SK-N-SH (cell line): ENCODE data around the gene STARD13. TPM values are rescaled to one million over a fixed set of nuclear protein-coding genes. Genes with fewer than 3 reads are reported as not detected.
A peak's percentile ranks its signal among the peaks of the same experiment; 100 is the strongest.

Source experiments
- CTCF ChIA-PET: fragments of 300-600, 350-600 bp; formaldehyde crosslinking; extraction: SDS; loops from one replicate; lab custom pipeline; 2021; lab: Yijun Ruan, JAX
- POLR2A ChIA-PET: fragments of 350-600 bp; sonication (Branson Sonifier 250); formaldehyde crosslinking; extraction: SDS; loops from one replicate; lab custom pipeline; 2020; ENCODE audit warnings: antibody characterized with exemption, inconsistent platforms; lab: Yijun Ruan, JAX
- DNase-seq: peaks from one replicate; pipeline ENCODE4 v3.0.0; 2012
- H2AFZ ChIP-seq: fragments of 200-600 bp; sonication (generic); 2 replicates; pipeline ENCODE4 v1.8.1; 2016; ENCODE audit warnings: antibody characterized with exemption, mild to moderate bottlenecking, low read depth
- H3F3A ChIP-seq: fragments of 200-600 bp; sonication (generic); replicated peaks from 2 replicates; pipeline ENCODE3; 2016; ENCODE audit warnings: antibody characterized with exemption, mild to moderate bottlenecking; ENCODE audit not compliant: insufficient read depth
- H3K27ac ChIP-seq, 2 experiments: fragments of 200-500 bp in 1 of 2; fragments of 200-600 bp in 1 of 2; sonication (Bioruptor generic) in 1 of 2; sonication (generic), shearing (Covaris generic) in 1 of 2; 2 replicates each; pipeline versions ENCODE4 v1.5.1 to v1.6.1; 2014 to 2016; ENCODE audit warnings: low read depth in 2 of 2, inconsistent platforms in 1 of 2, low read length in 1 of 2, mild to moderate bottlenecking in 1 of 2, mixed read lengths in 1 of 2
- H3K27me3 ChIP-seq: fragments of 200-600 bp; sonication (generic), shearing (Covaris generic); 2 replicates; pipeline ENCODE4 v1.6.1; 2016; ENCODE audit warnings: mixed run types; ENCODE audit not compliant: insufficient read depth
- H3K36me3 ChIP-seq, 2 experiments: fragments of 200-500 bp in 1 of 2; fragments of 200-600 bp in 1 of 2; sonication (Bioruptor generic) in 1 of 2; sonication (generic) in 1 of 2; replicated peaks in 1 of 2; 2 replicates each; pipeline versions ENCODE3 to v1.5.1; 2014 to 2016; ENCODE audit warnings: low read length in 1 of 2, mild to moderate bottlenecking in 1 of 2; ENCODE audit not compliant: insufficient read depth in 2 of 2, control insufficient read depth in 1 of 2
- H3K4me1 ChIP-seq, 2 experiments: fragments of 200-500 bp in 1 of 2; fragments of 200-600 bp in 1 of 2; sonication (Bioruptor generic) in 1 of 2; sonication (generic), shearing (Covaris generic) in 1 of 2; 2 replicates each; pipeline versions ENCODE4 v1.5.1 to v1.6.1; 2014 to 2016; ENCODE audit warnings: low read depth in 1 of 2, low read length in 1 of 2, mixed run types in 1 of 2; ENCODE audit not compliant: insufficient read depth in 2 of 2, control insufficient read depth in 1 of 2
- H3K4me2 ChIP-seq: fragments of 200-600 bp; sonication (generic), shearing (Covaris generic); 2 replicates; pipeline ENCODE4 v1.6.1; 2017; ENCODE audit warnings: mixed run types
- H3K4me3 ChIP-seq, 2 experiments: fragments of 200-500 bp in 1 of 2; fragments of 200-600 bp in 1 of 2; sonication (Bioruptor generic) in 1 of 2; sonication (generic), shearing (Covaris generic) in 1 of 2; 2 replicates each; pipeline versions ENCODE4 v1.5.1 to v1.8.1; 2014 to 2016; ENCODE audit warnings: low read depth in 2 of 2, inconsistent platforms in 1 of 2, low read length in 1 of 2, mild to moderate bottlenecking in 1 of 2, mixed read lengths in 1 of 2, moderate library complexity in 1 of 2
- H3K79me2 ChIP-seq: fragments of 200-600 bp; sonication (generic); 2 replicates; pipeline ENCODE4 v1.8.1; 2017; ENCODE audit warnings: mild to moderate bottlenecking; ENCODE audit not compliant: insufficient read depth
- H3K9ac ChIP-seq: fragments of 200-600 bp; sonication (generic); 2 replicates; pipeline ENCODE4 v1.6.1; 2017; ENCODE audit warnings: mixed run types
- H3K9me2 ChIP-seq: fragments of 200-600 bp; sonication (generic); 2 replicates; pipeline ENCODE4 v1.6.1; 2017; ENCODE audit warnings: mixed run types
- H3K9me3 ChIP-seq: fragments of 200-600 bp; sonication (generic); 2 replicates; pipeline ENCODE4 v1.6.1; 2017; ENCODE audit warnings: mixed run types, mild to moderate bottlenecking, moderate library complexity
- H4K20me1 ChIP-seq: fragments of 200-600 bp; sonication (generic); 2 replicates; pipeline ENCODE4 v1.6.1; 2017; ENCODE audit warnings: mild to moderate bottlenecking, mixed run types; ENCODE audit not compliant: insufficient read depth
- CHD2 ChIP-seq: fragments of 150-350 bp; IDR thresholded peaks from 2 replicates; pipeline ENCODE4 v1.6.1; 2018; ENCODE audit warnings: low read length; ENCODE audit not compliant: partially characterized antibody
- ELF1 ChIP-seq: IDR thresholded peaks from 2 replicates; pipeline ENCODE4 v1.4.0; 2012
- FOXJ3 ChIP-seq: sonication (generic); formaldehyde crosslinking; IDR thresholded peaks from 2 replicates; pipeline ENCODE4 v1.5.1; 2020; ENCODE audit warnings: mild to moderate bottlenecking, missing genetic modification reagents
- FOXM1 ChIP-seq: IDR thresholded peaks from 2 replicates; pipeline ENCODE4 v1.4.0; 2012; ENCODE audit warnings: low read depth, mild to moderate bottlenecking
- GABPA ChIP-seq: IDR thresholded peaks from 2 replicates; pipeline ENCODE4 v1.4.0; 2012; ENCODE audit warnings: low read depth, mild to moderate bottlenecking
- NFIC ChIP-seq: IDR thresholded peaks from 2 replicates; pipeline ENCODE4 v1.4.0; 2012; ENCODE audit warnings: borderline replicate concordance
- NRF1 ChIP-seq: IDR thresholded peaks from 2 replicates; pipeline ENCODE4 v1.6.1; 2012; ENCODE audit warnings: low read depth, mild to moderate bottlenecking, low read length
- POLR2AphosphoS5 ChIP-seq: IDR thresholded peaks from 2 replicates; pipeline ENCODE4 v1.6.1; 2012; ENCODE audit warnings: low read depth, low read length
- RXRA ChIP-seq: IDR thresholded peaks from 2 replicates; pipeline ENCODE4 v1.4.0; 2012; ENCODE audit warnings: low read depth, mild to moderate bottlenecking, borderline replicate concordance
- SIN3A ChIP-seq: IDR thresholded peaks from 2 replicates; pipeline ENCODE4 v1.6.1; 2012; ENCODE audit warnings: low read depth, mild to moderate bottlenecking, low read length, moderate library complexity, borderline replicate concordance
- SMC3 ChIP-seq: IDR thresholded peaks from 2 replicates; pipeline ENCODE4 v1.6.1; 2012; ENCODE audit warnings: low read depth, low read length, improper control_type of control experiment
- WGBS: methylation state at CpG from one replicate; pipeline ENCODE4 v1.1.6; 2017; ENCODE audit warnings: low lambda C conversion rate; 5-methylcytosine and 5-hydroxymethylcytosine counted together
- polyA plus RNA-seq, 3 experiments: library from polyadenylated mRNA; depleted of rRNA; stranded (reverse); fragments of >200 nt; gene quantifications; 2 replicates each; pipeline ENCODE4 v1.2.3, GENCODE V29; 2012
- TF ChIP-seq, protein P1 (sequence below): IDR thresholded peaks from 2 replicates; pipeline ENCODE4 v1.4.0; 2012; ENCODE audit warnings: low read depth
- TF ChIP-seq, protein P2 (sequence below): fragments of 150-350 bp; IDR thresholded peaks from 2 replicates; pipeline ENCODE4 v1.6.1; 2016; ENCODE audit warnings: mild to moderate bottlenecking, low read depth, low read length
- TF ChIP-seq, protein P3 (sequence below): IDR thresholded peaks from 2 replicates; pipeline ENCODE4 v1.4.0; 2012; ENCODE audit warnings: low read depth, borderline replicate concordance
- TF ChIP-seq, protein P4 (sequence below): IDR thresholded peaks from 2 replicates; pipeline ENCODE4; 2012

STARD13 gene
- polyA plus RNA-seq, 1 of the 3 experiments (the other 2 are of a cell fraction): 5.7 TPM

DNA sequence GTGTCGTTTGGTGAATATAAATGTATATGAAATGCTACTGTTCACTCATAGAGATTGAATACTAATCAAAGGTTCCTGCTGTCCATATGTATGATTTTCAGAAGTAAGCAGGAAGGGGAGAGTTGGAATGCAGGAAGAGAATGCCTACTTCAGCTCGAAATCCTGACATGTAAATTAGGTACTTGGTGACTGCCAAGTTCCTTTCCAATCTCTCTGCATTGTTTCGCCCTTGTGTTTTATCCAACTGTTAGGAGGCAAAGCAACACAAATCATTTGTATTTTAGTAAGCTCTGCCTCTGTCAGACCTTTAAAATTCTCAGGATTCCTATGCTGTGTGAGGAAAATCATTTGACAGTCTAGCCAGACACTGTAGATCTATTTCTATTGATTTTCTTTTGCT, 9.0 kb downstream of the STARD13 start:
- Histone ChIP-seq H3K4me1 (peaks cover 3 to 86% of the 10 kb centered on the region in 2 experiments), H4K20me1 (no peaks in the 10 kb centered on the region), H3K36me3 (peaks cover 0 to 3% of the 10 kb centered on the region in 2 experiments), H3K4me3 (no peak overlapping the region), H3K79me2 (peaks cover 87% of the 10 kb centered on the region), H3K4me2 (no peak overlapping the region), H3K27me3 (no peaks in the 10 kb centered on the region), H3K9me3 (no peaks in the 10 kb centered on the region), H3K27ac (peak overlapping the region; percentile 41 to 69; a peak in 2 of 4 replicates), H2AFZ (no peak overlapping the region), H3K9me2 (no peaks in the 10 kb centered on the region), H3F3A (peaks cover 34% of the 10 kb centered on the region), H3K9ac (no peak overlapping the region)
- ChIA-PET CTCF (no interaction called here), POLR2A (no interaction called here)
- 70% methylated on average over 3 of the region's 3 CpGs for WGBS
- DNase-seq: no peak
- TF ChIP-seq NRF1 (no peak), SMC3 (no peak), SIN3A (no peak), POLR2AphosphoS5 (no peak), FOXM1 (no peak), CHD2 (no peak), ELF1 (no peak), RXRA (no peak), GABPA (no peak), FOXJ3 (CRISPR knock-in tag) (no peak)
- TF ChIP-seq, protein P1, sequence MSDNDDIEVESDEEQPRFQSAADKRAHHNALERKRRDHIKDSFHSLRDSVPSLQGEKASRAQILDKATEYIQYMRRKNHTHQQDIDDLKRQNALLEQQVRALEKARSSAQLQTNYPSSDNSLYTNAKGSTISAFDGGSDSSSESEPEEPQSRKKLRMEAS: no peak
- TF ChIP-seq, protein P2, sequence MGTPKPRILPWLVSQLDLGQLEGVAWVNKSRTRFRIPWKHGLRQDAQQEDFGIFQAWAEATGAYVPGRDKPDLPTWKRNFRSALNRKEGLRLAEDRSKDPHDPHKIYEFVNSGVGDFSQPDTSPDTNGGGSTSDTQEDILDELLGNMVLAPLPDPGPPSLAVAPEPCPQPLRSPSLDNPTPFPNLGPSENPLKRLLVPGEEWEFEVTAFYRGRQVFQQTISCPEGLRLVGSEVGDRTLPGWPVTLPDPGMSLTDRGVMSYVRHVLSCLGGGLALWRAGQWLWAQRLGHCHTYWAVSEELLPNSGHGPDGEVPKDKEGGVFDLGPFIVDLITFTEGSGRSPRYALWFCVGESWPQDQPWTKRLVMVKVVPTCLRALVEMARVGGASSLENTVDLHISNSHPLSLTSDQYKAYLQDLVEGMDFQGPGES: no peak
- TF ChIP-seq, protein P3, sequence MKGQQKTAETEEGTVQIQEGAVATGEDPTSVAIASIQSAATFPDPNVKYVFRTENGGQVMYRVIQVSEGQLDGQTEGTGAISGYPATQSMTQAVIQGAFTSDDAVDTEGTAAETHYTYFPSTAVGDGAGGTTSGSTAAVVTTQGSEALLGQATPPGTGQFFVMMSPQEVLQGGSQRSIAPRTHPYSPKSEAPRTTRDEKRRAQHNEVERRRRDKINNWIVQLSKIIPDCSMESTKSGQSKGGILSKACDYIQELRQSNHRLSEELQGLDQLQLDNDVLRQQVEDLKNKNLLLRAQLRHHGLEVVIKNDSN: no peak
- TF ChIP-seq, protein P4, sequence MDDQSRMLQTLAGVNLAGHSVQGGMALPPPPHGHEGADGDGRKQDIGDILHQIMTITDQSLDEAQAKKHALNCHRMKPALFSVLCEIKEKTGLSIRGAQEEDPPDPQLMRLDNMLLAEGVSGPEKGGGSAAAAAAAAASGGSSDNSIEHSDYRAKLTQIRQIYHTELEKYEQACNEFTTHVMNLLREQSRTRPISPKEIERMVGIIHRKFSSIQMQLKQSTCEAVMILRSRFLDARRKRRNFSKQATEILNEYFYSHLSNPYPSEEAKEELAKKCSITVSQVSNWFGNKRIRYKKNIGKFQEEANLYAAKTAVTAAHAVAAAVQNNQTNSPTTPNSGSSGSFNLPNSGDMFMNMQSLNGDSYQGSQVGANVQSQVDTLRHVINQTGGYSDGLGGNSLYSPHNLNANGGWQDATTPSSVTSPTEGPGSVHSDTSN: no peak

DNA sequence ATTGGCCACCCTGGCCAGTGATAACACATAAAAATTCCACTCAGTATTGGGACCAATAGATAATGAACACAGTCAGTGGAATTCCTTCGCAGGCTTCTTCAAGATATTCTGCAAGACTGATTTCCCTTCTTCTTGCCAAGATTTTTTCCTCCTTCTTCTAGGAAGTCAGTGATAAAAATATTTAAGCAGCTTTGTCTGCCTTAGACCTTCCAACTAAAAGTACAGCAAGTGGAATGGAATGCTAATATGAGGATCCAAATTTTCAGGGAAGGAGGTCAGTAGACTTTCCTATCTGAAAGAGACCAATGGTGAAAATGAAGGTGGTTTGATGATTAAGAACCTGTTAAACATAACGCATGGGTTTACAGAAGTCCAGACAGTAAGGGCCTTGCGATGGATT, 9.6 kb downstream of the STARD13 start:
- H3K9ac ChIP-seq: no peak overlapping the region

More for the DNA sequence above, 9.6 kb downstream of the STARD13 start:
- TF ChIP-seq, protein P3: no peak
- TF ChIP-seq SIN3A (no peak), NFIC (peak; percentile 48; the same call in 1 of the 2 replicates)
- 96% methylated on average over 3 of the region's 3 CpGs for WGBS
- H3K9me2 ChIP-seq: no peaks in the 10 kb centered on the region
- ChIA-PET POLR2A (no interaction called here), CTCF (no interaction called here)
- H2AFZ ChIP-seq: no peak overlapping the region
- H3K4me3 ChIP-seq: no peak overlapping the region
- H3F3A ChIP-seq: peaks cover 30% of the 10 kb centered on the region
- H4K20me1 ChIP-seq: no peaks in the 10 kb centered on the region
- no peaks in the 10 kb centered on the region for H3K27me3 ChIP-seq
- peaks cover 87% of the 10 kb centered on the region for H3K79me2 ChIP-seq
- no peak overlapping the region for H3K4me2 ChIP-seq
- no peak for DNase-seq
- no peaks in the 10 kb centered on the region for H3K9me3 ChIP-seq
- peaks cover 0 to 3% of the 10 kb centered on the region in 2 experiments for H3K36me3 ChIP-seq
- H3K27ac ChIP-seq: peak overlapping the region; percentile 41 to 69; a peak in 3 of 4 replicates
- H3K4me1 ChIP-seq: peaks cover 3 to 84% of the 10 kb centered on the region in 2 experiments
